HepG2 (cell line): ENCODE data around the gene DNM1L. TPM values are rescaled to one million over a fixed set of nuclear protein-coding genes. Genes with fewer than 3 reads are reported as not detected.

Source experiments
- ARID3A ChIP-seq: IDR thresholded peaks from 2 replicates; pipeline ENCODE4 v1.6.1; 2012; ENCODE audit warnings: low read depth, low read length, improper control_type of control experiment
- CBFB ChIP-seq: sonication (generic); formaldehyde crosslinking; IDR thresholded peaks from 2 replicates; pipeline ENCODE4 v1.4.0; 2020; ENCODE audit warnings: missing genetic modification reagents
- HES4 ChIP-seq: sonication (generic); formaldehyde crosslinking; IDR thresholded peaks from 2 replicates; pipeline ENCODE4 v1.9.0; 2021; ENCODE audit warnings: mild to moderate bottlenecking, missing genetic modification reagents, borderline replicate concordance
- HNF4G ChIP-seq, 2 experiments: sonication (generic) in 1 of 2; formaldehyde crosslinking in 1 of 2; IDR thresholded peaks; 2 replicates each; pipeline versions ENCODE4 v1.4.0 to v1.6.1; 2011 to 2020; ENCODE audit warnings: borderline replicate concordance in 2 of 2, low read depth in 2 of 2, mild to moderate bottlenecking in 2 of 2, low read length in 1 of 2, missing genetic modification reagents in 1 of 2, moderate library complexity in 1 of 2
- HNRNPH1 ChIP-seq: fragments of 200-400 bp; formaldehyde crosslinking; optimal IDR thresholded peaks from 2 replicates; pipeline ENCODE3; 2017; ENCODE audit warnings: mild to moderate bottlenecking, low read depth, low read length
- JDP2 ChIP-seq: sonication (generic); formaldehyde crosslinking; IDR thresholded peaks from 2 replicates; pipeline ENCODE4 v1.8.1; 2022; ENCODE audit warnings: missing genetic modification reagents, borderline replicate concordance
- KDM5A ChIP-seq: fragments of 200-600 bp; sonication (generic); IDR thresholded peaks from 2 replicates; pipeline ENCODE4 v1.7.0; 2018; ENCODE audit warnings: antibody characterized with exemption, mild to moderate bottlenecking, low read length, borderline replicate concordance
- KDM5B ChIP-seq: sonication (generic); formaldehyde crosslinking; IDR thresholded peaks from 2 replicates; pipeline ENCODE4 v1.4.0; 2020; ENCODE audit warnings: missing genetic modification reagents, mild to moderate bottlenecking, borderline replicate concordance
- MLLT10 ChIP-seq: sonication (generic); formaldehyde crosslinking; IDR thresholded peaks from 2 replicates; pipeline ENCODE4 v1.4.0; 2020; ENCODE audit warnings: missing genetic modification reagents
- PBX3 ChIP-seq: sonication (generic); formaldehyde crosslinking; IDR thresholded peaks from 2 replicates; pipeline ENCODE4 v1.8.1; 2023; ENCODE audit warnings: missing genetic modification reagents, inconsistent platforms, borderline replicate concordance
- PHF5A ChIP-seq: IDR thresholded peaks from one replicate; pipeline ENCODE4 v1.6.1; 2018; ENCODE audit warnings: low read depth, missing genetic modification reagents; ENCODE audit not compliant: unreplicated experiment
- RBM39 ChIP-seq: fragments of 200-400 bp; formaldehyde crosslinking; IDR thresholded peaks from one replicate; pipeline ENCODE4 v1.6.1; 2018; ENCODE audit warnings: antibody characterized with exemption, mild to moderate bottlenecking, low read depth, low read length; ENCODE audit not compliant: poor library complexity, severe bottlenecking
- SAP130 ChIP-seq: IDR thresholded peaks from 2 replicates; pipeline ENCODE4 v1.6.1; 2016; ENCODE audit warnings: low read depth
- TEAD3 ChIP-seq: optimal IDR thresholded peaks from 2 replicates; pipeline ENCODE3; 2016; ENCODE audit warnings: borderline replicate concordance
- YY1 ChIP-seq: IDR thresholded peaks from 2 replicates; pipeline ENCODE4 v1.6.1; 2011; ENCODE audit warnings: low read length, low read depth, moderate library complexity, mild to moderate bottlenecking; ENCODE audit not compliant: insufficient read depth, insufficient replicate concordance
- ZBTB4 ChIP-seq: sonication (generic); formaldehyde crosslinking; IDR thresholded peaks from 2 replicates; pipeline ENCODE4 v1.4.0; 2020; ENCODE audit warnings: missing genetic modification reagents, mild to moderate bottlenecking, borderline replicate concordance
- ZBTB7B ChIP-seq: sonication (generic); formaldehyde crosslinking; IDR thresholded peaks from 2 replicates; pipeline ENCODE4 v1.4.0; 2020; ENCODE audit warnings: missing genetic modification reagents
- ZFP37 ChIP-seq: sonication (generic); formaldehyde crosslinking; IDR thresholded peaks from 2 replicates; pipeline ENCODE4 v1.4.0; 2020; ENCODE audit warnings: missing genetic modification reagents, borderline replicate concordance
- ZNF263 ChIP-seq: sonication (generic); formaldehyde crosslinking; IDR thresholded peaks from 2 replicates; pipeline ENCODE4 v1.4.0; 2020; ENCODE audit warnings: missing genetic modification reagents
- ZNF432 ChIP-seq: sonication (generic); formaldehyde crosslinking; IDR thresholded peaks from 2 replicates; pipeline ENCODE4 v1.5.0; 2020; ENCODE audit warnings: missing genetic modification reagents, mild to moderate bottlenecking, borderline replicate concordance
- polyA plus RNA-seq, 8 experiments: library from polyadenylated mRNA; depleted of rRNA in 3 of 8; stranded (reverse) in 7 of 8; unstranded in 1 of 8; fragments of >200 nt; fragmentation: Illumina TruSeq in 4 of 8; extraction: Trizol in 4 of 8; gene quantifications; 2 replicates each; pipeline versions ENCODE4 v1.2.1 to v1.2.3, GENCODE V29; 2011 to 2016; ENCODE audit warnings: low read depth in 4 of 8, missing spikeins in 1 of 8, mixed read lengths in 1 of 8; ENCODE audit not compliant: insufficient read depth in 1 of 8
- total RNA-seq, 5 experiments: library from RNA; depleted of rRNA; stranded (reverse); fragments of >200 nt; fragmentation: Illumina TruSeq; extraction: Trizol; gene quantifications; 2 replicates each; pipeline ENCODE4 v1.2.3, GENCODE V29; 2016; ENCODE audit warnings: low read depth in 1 of 5
- TF ChIP-seq, protein P1 (sequence below): sonication (generic); formaldehyde crosslinking; IDR thresholded peaks from 2 replicates; pipeline ENCODE4 v1.5.0; 2020; ENCODE audit warnings: missing genetic modification reagents

The DNM1L gene
- total and polyA plus RNA-seq, 2 of the 13 experiments (the other 11 are each of a cell fraction or from before 2014, with no cell fraction given) = 35.9 to 65.8 TPM

- peak; percentile 91 for TF ChIP-seq RBM39
- TF ChIP-seq TEAD3 (CRISPR knock-in tag) = peak; percentile 55
- 0 out of 2 replicates have a peak, but pooled peaks have one; percentile 30 for TF ChIP-seq ARID3A
- TF ChIP-seq ZFP37 (CRISPR knock-in tag) = 0 out of 2 replicates have a peak, but pooled peaks have one; percentile 0
- TF ChIP-seq HNRNPH1 = no peak
- TF ChIP-seq JDP2 (CRISPR knock-in tag) = no peak
- no peak for TF ChIP-seq PBX3 (CRISPR knock-in tag)
- no peak for TF ChIP-seq HNF4G (IDR thresholded peaks at IDR 0.05; ENCODE audit: borderline replicate concordance, low read depth, low read length)
- TF ChIP-seq HNF4G (CRISPR knock-in tag; IDR thresholded peaks at IDR 0.05; ENCODE audit: borderline replicate concordance, low read depth) = no peak
- TF ChIP-seq ZNF263 (CRISPR knock-in tag) = 0 out of 2 replicates have a peak, but pooled peaks have one; percentile 9
- peak; percentile 64 for TF ChIP-seq CBFB (CRISPR knock-in tag)
- peak; percentile 15; the same call in 1 of the 2 replicates for TF ChIP-seq SAP130 (CRISPR knock-in tag)
- peak; percentile 98 for TF ChIP-seq YY1
- no peak; the same call in 1 of the 2 replicates for TF ChIP-seq KDM5B (CRISPR knock-in tag)
- peak; percentile 33; the same call in 1 of the 2 replicates for TF ChIP-seq ZBTB7B
- peak; percentile 70 for TF ChIP-seq PHF5A
- TF ChIP-seq, protein P1, sequence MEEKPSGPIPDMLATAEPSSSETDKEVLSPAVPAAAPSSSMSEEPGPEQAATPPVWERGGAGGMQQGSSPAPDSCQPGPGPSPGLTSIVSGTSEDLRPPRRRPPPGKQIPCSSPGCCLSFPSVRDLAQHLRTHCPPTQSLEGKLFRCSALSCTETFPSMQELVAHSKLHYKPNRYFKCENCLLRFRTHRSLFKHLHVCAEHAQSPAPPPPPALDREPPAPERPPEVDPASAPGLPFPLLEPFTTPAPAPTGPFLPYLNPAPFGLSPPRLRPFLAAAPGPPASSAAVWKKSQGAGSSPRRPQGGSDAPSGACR (CRISPR knock-in tag) = no peak
- no peak for TF ChIP-seq MLLT10 (CRISPR knock-in tag)
- TF ChIP-seq HES4 (CRISPR knock-in tag) = no peak
- TF ChIP-seq KDM5A = peak; percentile 96
- 0 out of 2 replicates have a peak, but pooled peaks have one; percentile 45 for TF ChIP-seq ZBTB4 (CRISPR knock-in tag)
- no peak for TF ChIP-seq ZNF432 (CRISPR knock-in tag)
Observed at GRCh38 chr12:32755654-32756475, 76.8 kb downstream of the DNM1L start, which contains the start of gene YARS2 (continued).
